CD4-positive, alpha-beta T cell treated with Interleukin-15 for 4 hours (primary cell): ENCODE measurements around the gene USP10.
"Not testable (repeated sequence)": the region's sequence is repeated elsewhere in the genome, so short reads cannot be mapped to it uniquely, and the experiment has no call there.

Experiments used
- DNase-seq: peaks from one replicate; pipeline ENCODE4 v3.0.0-alpha.2; 2020; ENCODE audit warnings: low spot score

Gene USP10

GRCh38 chr16:84673203-84673535 is 26.6 kb upstream of the USP10 start:
- DNase-seq, result no peak

GRCh38 chr16:84673561-84673960 is 26.2 kb upstream of the USP10 start:
- no peak for DNase-seq

GRCh38 chr16:84675423-84675822 is 24.4 kb upstream of the USP10 start:
- DNase-seq, result no peak

GRCh38 chr16:84675884-84676283 is 23.9 kb upstream of the USP10 start:
- DNase-seq, result no peak

GRCh38 chr16:84677017-84677803 is 22.6 kb upstream of the USP10 start:
- no peak for DNase-seq

- no peak for DNase-seq
These were observed 22.0 kb upstream of the USP10 start for GRCh38 chr16:84677849-84678248.

DNA sequence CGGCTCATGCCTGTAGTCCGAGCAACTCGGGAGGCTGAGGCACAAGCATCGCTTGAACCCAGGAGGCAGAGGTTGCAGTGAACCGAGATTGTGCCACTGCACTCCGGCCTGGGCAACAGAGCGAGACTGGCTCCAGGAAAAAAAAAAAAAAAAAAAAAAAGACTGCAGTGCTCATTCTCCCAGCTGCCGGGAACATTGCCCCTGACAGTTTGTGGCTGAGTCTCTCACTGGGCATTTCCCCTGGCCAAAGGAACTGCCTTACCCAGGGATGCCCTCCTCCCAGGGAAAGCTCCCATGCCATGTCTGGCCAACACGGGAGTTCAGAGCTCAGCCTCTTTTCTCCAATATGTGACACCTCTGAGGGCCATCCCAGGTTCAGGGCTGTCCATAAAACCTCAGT is 21.3 kb upstream of the USP10 start:
- DNase-seq, result no peak

DNA sequence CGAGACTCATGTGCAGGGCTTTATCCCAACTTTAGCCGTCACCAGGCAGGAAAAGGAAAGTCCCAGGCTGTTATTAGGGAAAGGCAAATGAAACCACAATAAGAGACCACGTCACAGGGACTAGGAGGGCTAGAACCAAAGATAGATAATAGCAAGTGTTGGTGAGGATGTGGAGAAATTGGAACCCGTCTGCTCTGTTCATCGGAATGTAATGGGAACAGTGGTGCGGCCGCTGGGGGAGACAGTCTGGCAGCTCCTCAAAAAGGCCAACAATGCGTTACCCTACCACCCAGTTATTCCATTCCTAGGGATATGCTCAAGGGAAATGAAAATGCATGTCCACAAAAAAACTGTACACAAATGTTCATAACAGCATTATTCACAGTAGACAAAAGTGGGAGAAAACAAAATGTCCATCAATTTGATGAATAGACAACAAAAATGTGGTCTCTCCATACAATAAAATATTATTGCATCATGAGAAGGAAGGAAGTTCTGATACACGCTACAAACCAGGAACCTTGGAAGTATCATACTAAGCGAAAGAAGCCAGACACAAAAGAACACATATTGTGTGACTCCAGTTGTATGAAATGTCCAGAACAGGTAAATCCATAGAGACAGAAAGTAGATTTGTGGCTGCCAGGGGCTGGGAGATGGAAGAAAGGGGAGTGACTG is 19.5 kb upstream of the USP10 start:
- DNase-seq, result no peak

DNA sequence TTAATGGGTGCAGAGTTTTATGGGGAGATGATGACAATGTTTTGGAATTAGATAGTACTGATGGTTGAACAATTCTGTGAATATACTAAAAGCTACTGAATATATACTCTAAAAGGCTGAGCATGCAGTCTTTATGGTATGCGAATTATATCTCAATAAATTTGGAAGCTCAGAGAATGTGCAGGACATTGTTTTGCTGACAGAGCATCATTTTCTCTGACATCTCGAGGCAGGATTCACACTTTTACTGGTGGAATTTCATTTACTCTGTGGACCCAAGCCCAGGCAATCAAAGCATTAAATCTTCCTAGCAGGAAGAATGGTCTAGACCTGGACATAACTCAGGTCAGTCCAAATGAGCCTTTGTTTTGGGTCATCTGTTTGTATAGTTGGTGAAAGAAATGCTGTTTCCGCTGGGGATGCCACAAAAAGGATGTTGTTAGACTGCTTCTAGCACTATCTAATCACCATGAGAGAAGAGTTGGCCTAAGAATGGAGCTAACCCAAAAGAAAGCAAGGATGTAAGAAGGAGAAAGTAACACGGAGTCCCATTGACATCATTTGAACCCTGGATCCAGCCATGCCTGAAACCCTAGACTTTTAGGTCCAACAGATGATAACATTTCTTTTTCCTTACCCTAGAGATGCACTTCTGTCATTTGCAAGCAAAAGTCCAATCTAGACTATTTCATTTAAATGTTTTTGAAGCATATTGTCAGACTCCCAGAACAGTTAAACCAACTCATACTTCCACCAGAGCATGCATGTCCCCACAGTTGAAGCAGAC is 18.8 kb upstream of the USP10 start:
- DNase-seq, result no peak

- DNase-seq, result no peak
These were observed 15.9 kb upstream of the USP10 start for GRCh38 chr16:84683691-84684591.

- DNase-seq, result no peak
These were observed 15.2 kb upstream of the USP10 start for GRCh38 chr16:84684592-84684965.

GRCh38 chr16:84685210-84685609 is 14.6 kb upstream of the USP10 start:
- no peak for DNase-seq

- no peak for DNase-seq
These were observed 13.0 kb upstream of the USP10 start for GRCh38 chr16:84686707-84687298.

DNA sequence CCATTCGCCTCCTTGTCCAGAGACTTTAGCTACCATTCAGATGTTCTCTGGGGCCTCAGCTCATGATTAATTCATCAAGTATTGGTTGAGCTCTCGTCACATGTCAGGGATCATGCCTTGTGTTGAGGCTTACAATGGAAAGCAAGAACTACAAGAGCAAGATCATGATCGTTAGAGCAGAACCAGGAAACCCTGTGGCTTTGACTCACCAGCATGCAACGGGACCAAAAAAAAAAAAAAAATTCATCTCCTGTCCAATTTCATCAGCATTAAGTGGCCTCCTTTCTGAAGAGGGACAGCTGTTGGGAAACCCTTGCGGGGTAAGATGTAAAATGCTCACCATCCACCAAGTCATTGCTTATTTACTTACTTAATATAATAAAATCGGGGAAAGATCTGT is 12.1 kb upstream of the USP10 start:
- no peak for DNase-seq

- DNase-seq, result not testable (repeated sequence)
These were observed 11.6 kb upstream of the USP10 start for GRCh38 chr16:84688163-84688562.

- DNase-seq, result no peak
These were observed 10.7 kb upstream of the USP10 start for GRCh38 chr16:84689111-84689510.

- no peak for DNase-seq
These were observed 9.5 kb upstream of the USP10 start for GRCh38 chr16:84690088-84690819.

GRCh38 chr16:84692451-84693214 is 7.2 kb upstream of the USP10 start:
- DNase-seq, result no peak

- not testable (repeated sequence) for DNase-seq
These were observed 5.9 kb upstream of the USP10 start for GRCh38 chr16:84693869-84694268.

GRCh38 chr16:84694980-84695379 is 4.8 kb upstream of the USP10 start:
- DNase-seq, result no peak
